CD4-positive, alpha-beta T cell (primary cell): ENCODE data around the gene TOR1B. TPM values are rescaled to one million over a fixed set of nuclear protein-coding genes. Genes with fewer than 3 reads are reported as not detected.

Experiments
- ATAC-seq: fragments of 200-7000 bp; cut with Tn5 transposase; one replicate; pipeline ENCODE4 v1.10.0; 2022; ENCODE audit warnings: mild to moderate bottlenecking; ENCODE audit not compliant: poor library complexity
- CTCF ChIA-PET: fragments of 350-600 bp; sonication (Branson Sonifier 250); formaldehyde crosslinking; loops from one replicate; lab custom pipeline; 2021; ENCODE audit warnings: antibody characterized with exemption, inconsistent platforms; lab: Charles Lee
- POLR2A ChIA-PET: fragments of 350-600 bp; sonication (Branson Sonifier 250); formaldehyde crosslinking; loops from one replicate; lab custom pipeline; 2021; ENCODE audit warnings: antibody characterized with exemption, inconsistent platforms; lab: Charles Lee
- DNase-seq, 14 experiments: peaks; one replicate each; pipeline ENCODE4 v3.0.0-alpha.2; 2013 to 2020; ENCODE audit warnings: mixed read lengths in 2 of 14
- H3K27ac ChIP-seq, 2 donors: one replicate each; pipeline versions ENCODE4 v1.5.1 to v1.7.0; 2013; ENCODE audit warnings: low read length in 2 of 2, low read depth in 1 of 2, mild to moderate bottlenecking in 1 of 2
- H3K27me3 ChIP-seq, 2 experiments: 1 replicate in 1 of 2; 2 replicates in 1 of 2; pipeline versions ENCODE4 v1.6.1 to v1.7.0; 2013; ENCODE audit warnings: low read length in 2 of 2, control low read depth in 1 of 2, mild to moderate bottlenecking in 1 of 2, moderate library complexity in 1 of 2; ENCODE audit not compliant: insufficient read depth in 2 of 2, control insufficient read depth in 1 of 2
- H3K36me3 ChIP-seq: one replicate; pipeline ENCODE4 v1.6.1; 2013; ENCODE audit warnings: low read length, control low read depth; ENCODE audit not compliant: insufficient read depth
- H3K4me1 ChIP-seq: one replicate; pipeline ENCODE4 v1.6.1; 2013; ENCODE audit warnings: low read length, control low read depth; ENCODE audit not compliant: insufficient read depth
- H3K4me3 ChIP-seq: one replicate; pipeline ENCODE4 v1.5.1; 2013; ENCODE audit warnings: mild to moderate bottlenecking, low read length, moderate library complexity
- H3K9me3 ChIP-seq, 2 experiments: 1 replicate in 1 of 2; 2 replicates in 1 of 2; pipeline versions ENCODE4 v1.6.1 to v1.7.0; 2013; ENCODE audit warnings: low read length in 2 of 2, mild to moderate bottlenecking in 2 of 2, control low read depth in 1 of 2, moderate library complexity in 1 of 2; ENCODE audit not compliant: control insufficient read depth in 1 of 2, insufficient read depth in 1 of 2
- H3K27ac Mint-ChIP-seq: one replicate; pipeline ENCODE4 v1.8.0; 2020; ENCODE audit warnings: mixed read lengths
- H3K27me3 Mint-ChIP-seq: one replicate; pipeline ENCODE4 v1.8.0; 2021; ENCODE audit warnings: mixed read lengths
- H3K36me3 Mint-ChIP-seq: one replicate; pipeline ENCODE4 v1.8.0; 2021; ENCODE audit warnings: low read depth, mixed read lengths
- H3K4me1 Mint-ChIP-seq: one replicate; pipeline ENCODE4 v1.8.0; 2021; ENCODE audit warnings: low read depth, mixed read lengths
- H3K4me3 Mint-ChIP-seq: one replicate; pipeline ENCODE4 v1.8.0; 2020; ENCODE audit warnings: mild to moderate bottlenecking, mixed read lengths
- H3K9me3 Mint-ChIP-seq: one replicate; pipeline ENCODE4 v1.8.0; 2020; ENCODE audit warnings: mixed read lengths
- CTCF ChIP-seq: fragments of 200-600 bp; IDR thresholded peaks from one replicate; pipeline ENCODE4 v1.8.0; 2022; ENCODE audit warnings: antibody characterized with exemption, mild to moderate bottlenecking
- intact Hi-C, 2 experiments: fragments of 100-400 bp; cut with DNase I in 1 of 2; cut with micrococcal nuclease in 1 of 2; formaldehyde crosslinking; loops; one replicate each; pipeline versions ENCODE4 v1.15.1 to v1.9.0; 2023 to 2025; cut with DNase I, micrococcal nuclease
- total RNA-seq, 174 experiments: library from RNA in 2 of 174; stranded (reverse) in 2 of 174; gene quantifications; one replicate each; pipeline ENCODE4 v1.2.3 and lab custom pipeline; 2021 to 2026

TOR1B gene
- total RNA-seq, 2 experiments from 2014 or later = 13.4 to 15.1 TPM

DNA sequence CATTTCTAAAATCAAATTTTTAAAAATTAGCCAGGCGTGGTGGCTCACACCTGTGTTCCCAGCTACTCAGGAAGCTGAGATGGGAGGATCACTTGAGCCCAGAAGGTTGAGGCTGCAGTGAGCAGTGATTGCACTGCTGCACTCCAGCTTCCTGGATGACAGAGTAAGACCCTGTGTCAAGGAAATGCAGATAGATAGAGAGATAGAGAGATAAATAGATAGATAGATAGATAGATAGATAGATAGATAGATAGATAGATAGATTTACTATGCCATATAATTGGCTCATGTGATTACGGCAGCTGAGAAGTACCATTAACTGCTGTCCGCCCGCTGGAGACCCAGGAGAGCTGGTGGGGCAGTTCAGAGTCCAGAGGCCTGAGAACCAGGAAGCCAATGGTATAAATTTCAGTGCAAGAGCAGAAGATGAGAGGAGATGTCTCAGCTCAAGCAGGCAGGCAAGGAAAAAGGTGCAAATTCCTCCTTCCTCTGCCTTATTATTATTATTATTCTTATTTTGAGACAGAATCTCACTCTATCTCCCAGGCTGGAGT lies 37.1 kb upstream of the TOR1B start:
- intact Hi-C loops = no loop called here
- no peak for ATAC-seq
- no peaks in the 10 kb centered on the region for H3K9me3 Mint-ChIP-seq
- no peaks in the 10 kb centered on the region for H3K27me3 ChIP-seq
- no peaks in the 10 kb centered on the region for H3K4me1 ChIP-seq
- no peaks in the 10 kb centered on the region for H3K9me3 ChIP-seq
- CTCF ChIA-PET = no interaction called here
- H3K4me1 Mint-ChIP-seq = no peaks in the 10 kb centered on the region
- no peaks in the 10 kb centered on the region for H3K36me3 Mint-ChIP-seq
- no peaks in the 10 kb centered on the region for H3K27me3 Mint-ChIP-seq
- H3K4me3 ChIP-seq = no peak overlapping the region
- no peak for DNase-seq
- no peak overlapping the region for H3K27ac Mint-ChIP-seq
- no peak overlapping the region for H3K4me3 Mint-ChIP-seq
- TF ChIP-seq CTCF = no peak
- POLR2A ChIA-PET = interaction anchor here (0.9 kb wide), 1 partner anchor 28 kb away, joined by 3 read pairs; no protein-coding TSS in a partner anchor
- no peak overlapping the region for H3K27ac ChIP-seq
- H3K36me3 ChIP-seq = no peaks in the 10 kb centered on the region

DNA sequence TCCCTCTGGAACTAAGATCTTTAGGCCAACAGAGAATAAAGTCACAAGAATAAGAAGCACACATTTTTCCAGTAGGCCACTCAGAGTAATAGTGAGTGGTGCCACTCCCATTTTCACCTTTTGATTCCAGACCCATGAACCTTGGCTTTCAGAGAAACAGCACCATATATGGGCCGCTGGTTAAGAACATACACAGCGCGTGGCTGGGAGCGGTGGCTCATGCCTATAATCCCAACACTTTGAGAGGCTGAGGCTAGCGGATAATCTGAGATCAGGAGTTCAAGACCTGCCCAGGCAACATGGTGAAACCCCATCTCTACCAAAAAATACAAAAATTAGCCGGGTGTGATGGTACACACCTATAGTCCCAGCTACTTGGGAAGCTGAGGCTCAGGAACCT lies 34.5 kb upstream of the TOR1B start:
- Mint-ChIP-seq H3K9me3 (no peaks in the 10 kb centered on the region), H3K4me1 (no peaks in the 10 kb centered on the region), H3K36me3 (no peaks in the 10 kb centered on the region), H3K27ac (no peak overlapping the region), H3K27me3 (no peaks in the 10 kb centered on the region), H3K4me3 (no peak overlapping the region)
- ChIA-PET CTCF (no interaction called here), POLR2A (interaction anchor here (0.6 kb wide), 1 partner anchor 1289 kb away, joined by 3 read pairs; no protein-coding TSS in a partner anchor)
- no peak overlapping the region for H3K27ac ChIP-seq
- no peaks in the 10 kb centered on the region for H3K4me1 ChIP-seq
- no peaks in the 10 kb centered on the region for H3K36me3 ChIP-seq
- DNase-seq (no peak), ATAC-seq (no peak)
- no peak for TF ChIP-seq CTCF
- intact Hi-C loops = no loop called here
- no peaks in the 10 kb centered on the region for H3K9me3 ChIP-seq
- H3K4me3 ChIP-seq = no peak overlapping the region
- no peaks in the 10 kb centered on the region for H3K27me3 ChIP-seq

DNA sequence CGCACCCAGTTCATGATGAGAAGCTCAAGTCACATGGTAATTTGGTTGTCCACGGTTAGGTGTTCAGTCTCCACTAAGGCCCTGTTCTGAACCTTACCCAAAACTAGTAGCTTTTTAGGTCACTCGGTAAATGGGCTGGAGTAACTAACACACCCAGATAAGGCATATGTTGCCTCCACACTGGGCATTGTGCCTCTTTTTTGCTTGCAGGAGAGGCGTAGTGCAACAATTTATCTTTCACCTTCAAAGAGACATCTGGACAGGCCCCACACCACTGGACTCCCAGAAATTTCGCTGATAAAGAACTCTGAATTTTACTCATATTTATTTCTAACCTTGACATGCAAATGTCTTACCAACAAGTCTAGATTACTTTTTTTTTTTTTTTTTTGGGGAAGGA lies 33.3 kb upstream of the TOR1B start:
- intact Hi-C loops = no loop called here
- POLR2A ChIA-PET = no interaction called here
- TF ChIP-seq CTCF = no peak
- no peak overlapping the region for H3K4me3 Mint-ChIP-seq
- Histone ChIP-seq H3K4me1 (no peaks in the 10 kb centered on the region), H3K27ac (no peak overlapping the region), H3K36me3 (no peaks in the 10 kb centered on the region), H3K27me3 (no peaks in the 10 kb centered on the region), H3K4me3 (no peak overlapping the region), H3K9me3 (no peaks in the 10 kb centered on the region)
- DNase-seq (no peak), ATAC-seq (no peak)
- H3K27ac Mint-ChIP-seq = no peak overlapping the region
- no peaks in the 10 kb centered on the region for H3K4me1 Mint-ChIP-seq
- no peaks in the 10 kb centered on the region for H3K9me3 Mint-ChIP-seq
- H3K36me3 Mint-ChIP-seq = no peaks in the 10 kb centered on the region
- no peaks in the 10 kb centered on the region for H3K27me3 Mint-ChIP-seq
- CTCF ChIA-PET = no interaction called here
